ENCODE data around the gene IL4R.
"Not testable (repeated sequence)": the region's sequence is repeated elsewhere in the genome, so short reads cannot be mapped to it uniquely, and the experiment has no call there.

The IL4R gene

DNA sequence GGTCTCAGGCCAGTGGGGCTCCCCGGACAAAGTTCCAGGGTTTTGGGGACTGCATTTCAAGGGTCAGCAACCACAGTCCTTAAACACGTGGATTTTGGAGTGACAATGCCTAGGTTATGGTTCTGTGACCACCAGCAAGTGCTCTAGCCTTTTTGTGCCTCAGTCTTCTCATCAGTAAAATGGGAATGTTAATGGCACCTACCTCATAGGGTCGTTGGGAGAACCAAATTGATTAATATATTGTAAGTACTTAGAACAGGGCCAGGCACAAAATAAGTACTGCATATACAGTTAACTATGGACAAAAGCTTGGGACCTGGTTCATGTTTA is 13.8 kb downstream of the IL4R start:
- H2BK5ac ChIP-seq (ENCODE audit: low read depth, low read length, poor library complexity, severe bottlenecking): peak overlapping the region; percentile 60
- no peak overlapping the region for H3K4me3 ChIP-seq (ENCODE audit: insufficient read depth in 1 of 2, low read depth in 1 of 2, low read length in 2 of 2)
- H3K36me3 ChIP-seq (ENCODE audit: control insufficient read depth in 1 of 2, insufficient read depth in 2 of 2, low read depth in 1 of 2, low read length in 2 of 2): peaks cover 15% of the 10 kb centered on the region in 2 experiments
- H3K18ac ChIP-seq (ENCODE audit: low read depth in 1 of 2, low read length in 2 of 2): peak overlapping the region; percentile 59 to 92
- peak overlapping the region; percentile 97 for H4K8ac ChIP-seq (ENCODE audit: low read length)
- H3K14ac ChIP-seq (ENCODE audit: low read length in 2 of 2): no peak overlapping the region
- no peaks in the 10 kb centered on the region for H3K9me3 ChIP-seq (ENCODE audit: control insufficient read depth, low read length)
- H3K23ac ChIP-seq (ENCODE audit: low read length in 2 of 2): no peak overlapping the region
- peak overlapping the region; percentile 82 for H2BK15ac ChIP-seq (ENCODE audit: low read depth, poor library complexity, severe bottlenecking)
- peak overlapping the region; percentile 37 to 82 for H2BK12ac ChIP-seq (ENCODE audit: low read length in 2 of 2)
- H2AFZ ChIP-seq (ENCODE audit: low read depth, low read length): no peak overlapping the region
- H2BK120ac ChIP-seq (ENCODE audit: low read depth, low read length): no peak overlapping the region
- H3K4ac ChIP-seq (ENCODE audit: low read depth in 1 of 2, low read length in 2 of 2): peak overlapping the region; percentile 20 to 50
- H3K27ac ChIP-seq (ENCODE audit: low read length, poor library complexity, severe bottlenecking): peak overlapping the region; percentile 94
- H4K91ac ChIP-seq (ENCODE audit: low read length): peak overlapping the region; percentile 91
- H3K4me2 ChIP-seq (ENCODE audit: low read length, poor library complexity, severe bottlenecking): no peak overlapping the region
- H2AK5ac ChIP-seq (ENCODE audit: low read length, severe bottlenecking): peak overlapping the region; percentile 49
- H3K79me1 ChIP-seq (replicated peaks; ENCODE audit: low read length, poor library complexity, severe bottlenecking): peaks cover 10% of the 10 kb centered on the region
- WGBS: 29% methylated on average over 2 of the region's 3 CpGs
- peak overlapping the region; percentile 75 for H3K9ac ChIP-seq (ENCODE audit: low read length)
- H3K27me3 ChIP-seq (ENCODE audit: control insufficient read depth in 1 of 2, insufficient read depth in 1 of 2, low read length in 2 of 2): no peaks in the 10 kb centered on the region
- peaks cover 30% of the 10 kb centered on the region for H3K4me1 ChIP-seq (ENCODE audit: control insufficient read depth, insufficient read depth, low read depth, low read length)
- no peak for DNase-seq

DNA sequence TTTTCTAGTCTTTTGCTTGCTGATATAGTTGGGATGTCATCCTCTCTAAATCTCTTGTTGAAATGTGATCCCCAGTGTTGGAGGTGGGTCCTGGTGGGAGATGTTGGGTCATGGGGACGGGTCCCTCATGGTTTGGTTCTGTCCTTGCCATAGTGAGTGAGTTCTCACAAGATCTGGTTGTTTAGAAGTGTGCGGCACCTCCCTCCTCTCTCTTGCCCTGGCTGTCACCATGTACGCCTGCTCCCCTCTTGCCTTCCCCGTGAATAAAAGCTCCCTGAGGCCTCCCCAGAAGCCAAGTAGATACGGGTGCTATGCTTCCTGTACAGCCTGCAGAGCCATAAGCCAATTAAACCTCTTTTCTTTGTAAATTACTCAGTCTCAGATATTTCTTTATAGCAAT is 15.2 kb downstream of the IL4R start:
- Histone ChIP-seq H3K18ac (ENCODE audit: low read depth in 1 of 2, low read length in 2 of 2) (peak overlapping the region; percentile 80 to 93), H3K27ac (ENCODE audit: low read length, poor library complexity, severe bottlenecking) (no peak overlapping the region), H3K4me2 (ENCODE audit: low read length, poor library complexity, severe bottlenecking) (no peak overlapping the region), H3K14ac (ENCODE audit: low read length in 2 of 2) (peak overlapping the region in 1 of 2 experiments; percentile 9), H3K23ac (ENCODE audit: low read length in 2 of 2) (no peak overlapping the region), H2BK15ac (ENCODE audit: low read depth, poor library complexity, severe bottlenecking) (no peak overlapping the region), H4K91ac (ENCODE audit: low read length) (peak overlapping the region; percentile 95), H4K8ac (ENCODE audit: low read length) (peak overlapping the region; percentile 92), H3K4me1 (ENCODE audit: control insufficient read depth, insufficient read depth, low read depth, low read length) (peaks cover 24% of the 10 kb centered on the region), H3K36me3 (ENCODE audit: control insufficient read depth in 1 of 2, insufficient read depth in 2 of 2, low read depth in 1 of 2, low read length in 2 of 2) (peaks cover 12 to 25% of the 10 kb centered on the region in 2 experiments), H2BK120ac (ENCODE audit: low read depth, low read length) (peak overlapping the region; percentile 82), H2BK5ac (ENCODE audit: low read depth, low read length, poor library complexity, severe bottlenecking) (no peak overlapping the region), H3K9me3 (ENCODE audit: control insufficient read depth, low read length) (no peaks in the 10 kb centered on the region), H3K4ac (ENCODE audit: low read depth in 1 of 2, low read length in 2 of 2) (peak overlapping the region; percentile 92), H3K9ac (ENCODE audit: low read length) (no peak overlapping the region), H3K79me1 (replicated peaks; ENCODE audit: low read length, poor library complexity, severe bottlenecking) (peaks cover 7% of the 10 kb centered on the region), H2AFZ (ENCODE audit: low read depth, low read length) (no peak overlapping the region), H2BK12ac (ENCODE audit: low read length in 2 of 2) (no peak overlapping the region), H3K27me3 (ENCODE audit: control insufficient read depth in 1 of 2, insufficient read depth in 1 of 2, low read length in 2 of 2) (no peaks in the 10 kb centered on the region), H3K4me3 (ENCODE audit: insufficient read depth in 1 of 2, low read depth in 1 of 2, low read length in 2 of 2) (no peak overlapping the region), H2AK5ac (ENCODE audit: low read length, severe bottlenecking) (peak overlapping the region; percentile 6)
- WGBS: 90% methylated on average over 5 of the region's 5 CpGs
- no peak for DNase-seq

DNA sequence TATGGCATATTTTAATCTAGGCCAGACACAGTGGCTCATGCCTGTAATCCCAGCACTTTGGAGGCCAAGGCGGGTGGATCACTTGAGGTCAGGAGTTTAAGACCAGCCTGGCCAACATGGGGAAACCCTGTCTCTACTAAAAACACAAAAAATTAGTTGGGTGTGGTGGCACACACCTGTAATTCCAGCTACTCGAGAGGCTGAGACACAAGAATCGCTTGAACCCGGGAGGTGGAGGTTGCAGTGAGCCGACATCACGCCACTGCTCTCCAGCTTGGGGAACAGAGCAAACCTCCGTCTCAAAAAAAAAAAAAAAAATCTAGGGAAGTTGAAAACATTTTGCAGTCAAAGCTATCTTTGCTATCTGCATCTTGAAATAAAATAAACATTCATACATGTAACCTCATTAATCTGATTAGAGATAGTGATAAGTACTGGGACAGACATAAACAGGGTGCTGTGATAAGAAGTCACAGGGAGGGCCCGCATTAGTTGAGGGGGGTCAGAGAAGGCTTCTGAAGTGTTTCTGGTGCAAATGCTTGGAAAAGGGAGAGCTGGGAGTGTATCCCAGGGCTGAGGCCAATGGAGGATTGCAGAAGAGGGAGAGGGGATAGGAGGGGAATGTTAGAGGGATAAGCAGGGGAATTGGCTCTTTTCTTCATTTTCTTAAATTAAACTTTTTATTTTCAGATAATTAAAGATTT is 15.8 kb downstream of the IL4R start:
- Histone ChIP-seq H3K4me1 (ENCODE audit: control insufficient read depth, insufficient read depth, low read depth, low read length) (peaks cover 26% of the 10 kb centered on the region), H2AK5ac (ENCODE audit: low read length, severe bottlenecking) (peak overlapping the region; percentile 85), H2BK12ac (ENCODE audit: low read length in 2 of 2) (peak overlapping the region in 1 of 2 experiments; percentile 37), H3K27ac (ENCODE audit: low read length, poor library complexity, severe bottlenecking) (peak overlapping the region; percentile 93), H2BK120ac (ENCODE audit: low read depth, low read length) (peak overlapping the region; percentile 82), H3K9ac (ENCODE audit: low read length) (peak overlapping the region; percentile 83), H3K18ac (ENCODE audit: low read depth in 1 of 2, low read length in 2 of 2) (peak overlapping the region in 1 of 2 experiments; percentile 80), H3K36me3 (ENCODE audit: control insufficient read depth in 1 of 2, insufficient read depth in 2 of 2, low read depth in 1 of 2, low read length in 2 of 2) (peaks cover 10 to 31% of the 10 kb centered on the region in 2 experiments)
- H3K4ac ChIP-seq (ENCODE audit: low read depth in 1 of 2, low read length in 2 of 2); H2BK15ac ChIP-seq (ENCODE audit: low read depth, poor library complexity, severe bottlenecking); H4K8ac ChIP-seq (ENCODE audit: low read length); H3K79me1 ChIP-seq (replicated peaks; ENCODE audit: low read length, poor library complexity, severe bottlenecking); H3K14ac ChIP-seq (ENCODE audit: low read length in 2 of 2); H3K4me2 ChIP-seq (ENCODE audit: low read length, poor library complexity, severe bottlenecking); H3K4me3 ChIP-seq (ENCODE audit: insufficient read depth in 1 of 2, low read depth in 1 of 2, low read length in 2 of 2); H4K91ac ChIP-seq (ENCODE audit: low read length); H2AFZ ChIP-seq (ENCODE audit: low read depth, low read length); H2BK5ac ChIP-seq (ENCODE audit: low read depth, low read length, poor library complexity, severe bottlenecking); H3K9me3 ChIP-seq (ENCODE audit: control insufficient read depth, low read length); H3K27me3 ChIP-seq (ENCODE audit: control insufficient read depth in 1 of 2, insufficient read depth in 1 of 2, low read length in 2 of 2); H3K23ac ChIP-seq (ENCODE audit: low read length in 2 of 2): not testable (repeated sequence)
- peak; percentile 70 for DNase-seq
- whole genome bisulfite sequencing: 60% methylated on average over 6 of the region's 8 CpGs

DNA sequence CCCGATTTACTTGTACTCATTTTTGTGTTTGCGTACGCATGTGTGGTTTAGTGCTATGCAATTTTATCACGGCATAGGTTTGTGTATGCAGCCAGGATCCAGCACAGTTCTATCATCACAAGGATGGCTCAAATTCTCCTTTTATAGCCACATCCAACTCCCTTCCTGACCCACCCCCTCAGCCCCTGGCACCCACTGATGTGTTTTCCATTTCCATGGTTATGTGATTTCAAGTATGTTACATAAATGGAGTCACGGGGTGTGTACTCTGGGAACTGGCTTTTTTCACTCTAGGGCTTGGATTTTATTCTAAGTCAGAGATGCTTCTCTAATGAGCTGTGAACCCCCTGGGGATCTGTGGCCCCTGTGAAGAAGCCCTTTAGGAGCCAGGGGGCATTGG is 16.8 kb downstream of the IL4R start:
- Histone ChIP-seq H3K27me3 (ENCODE audit: control insufficient read depth in 1 of 2, insufficient read depth in 1 of 2, low read length in 2 of 2) (no peaks in the 10 kb centered on the region), H2BK15ac (ENCODE audit: low read depth, poor library complexity, severe bottlenecking) (no peak overlapping the region), H2BK12ac (ENCODE audit: low read length in 2 of 2) (peak overlapping the region; percentile 37 to 79), H3K18ac (ENCODE audit: low read depth in 1 of 2, low read length in 2 of 2) (peak overlapping the region in 1 of 2 experiments; percentile 91), H3K4me2 (ENCODE audit: low read length, poor library complexity, severe bottlenecking) (peak overlapping the region; percentile 10), H2BK120ac (ENCODE audit: low read depth, low read length) (peak overlapping the region; percentile 64), H3K36me3 (ENCODE audit: control insufficient read depth in 1 of 2, insufficient read depth in 2 of 2, low read depth in 1 of 2, low read length in 2 of 2) (peaks cover 6 to 41% of the 10 kb centered on the region in 2 experiments), H3K4ac (ENCODE audit: low read depth in 1 of 2, low read length in 2 of 2) (peak overlapping the region; percentile 57 to 68), H4K8ac (ENCODE audit: low read length) (peak overlapping the region; percentile 79), H3K14ac (ENCODE audit: low read length in 2 of 2) (no peak overlapping the region), H3K9me3 (ENCODE audit: control insufficient read depth, low read length) (no peaks in the 10 kb centered on the region), H2BK5ac (ENCODE audit: low read depth, low read length, poor library complexity, severe bottlenecking) (peak overlapping the region; percentile 46), H3K79me1 (replicated peaks; ENCODE audit: low read length, poor library complexity, severe bottlenecking) (peaks cover 9% of the 10 kb centered on the region), H3K9ac (ENCODE audit: low read length) (peak overlapping the region; percentile 83), H3K27ac (ENCODE audit: low read length, poor library complexity, severe bottlenecking) (peak overlapping the region; percentile 93), H4K91ac (ENCODE audit: low read length) (peak overlapping the region; percentile 84), H2AFZ (ENCODE audit: low read depth, low read length) (no peak overlapping the region), H3K4me1 (ENCODE audit: control insufficient read depth, insufficient read depth, low read depth, low read length) (peaks cover 27% of the 10 kb centered on the region), H2AK5ac (ENCODE audit: low read length, severe bottlenecking) (peak overlapping the region; percentile 99), H3K4me3 (ENCODE audit: insufficient read depth in 1 of 2, low read depth in 1 of 2, low read length in 2 of 2) (no peak overlapping the region), H3K23ac (ENCODE audit: low read length in 2 of 2) (no peak overlapping the region)
- WGBS: 55% methylated on average over 5 of the region's 5 CpGs
- DNase-seq: peak; percentile 99
